Activated CD8-positive, alpha-beta memory T cell treated with anti-CD3 and anti-CD28 coated beads, Interleukin-2, amount 10 ng/mL, durations not matched to agents 7 days and 5 days (primary cell): Measurements from ENCODE around the gene FAM186B. TPM values are rescaled to one million over a fixed set of nuclear protein-coding genes. Genes with fewer than 3 reads are reported as not detected.
A peak's percentile ranks its signal among the peaks of the same experiment; 100 is the strongest.

Experiments used
- ATAC-seq: fragments of 150-1000 bp; cut with Tn5 transposase; one replicate; pipeline ENCODE4 v1.10.0; 2021; ENCODE audit warnings: moderate library complexity
- CTCF ChIA-PET: fragments of 350-600 bp; sonication (Branson Sonifier 250); formaldehyde crosslinking; loops from one replicate; lab custom pipeline; 2021; ENCODE audit warnings: antibody characterized with exemption; lab: Charles Lee
- DNase-seq: peaks from one replicate; pipeline ENCODE4 v3.0.0-alpha.2; 2020
- H3K27ac Mint-ChIP-seq: one replicate; pipeline ENCODE4 v1.8.0; 2021; ENCODE audit warnings: mild to moderate bottlenecking, mixed read lengths
- H3K27me3 Mint-ChIP-seq: one replicate; pipeline ENCODE4 v1.8.0; 2021; ENCODE audit warnings: mixed read lengths
- H3K36me3 Mint-ChIP-seq: one replicate; pipeline ENCODE4 v1.8.0; 2021; ENCODE audit warnings: mild to moderate bottlenecking, mixed read lengths
- H3K4me1 Mint-ChIP-seq: one replicate; pipeline ENCODE4 v1.8.0; 2021; ENCODE audit warnings: mixed read lengths
- H3K4me3 Mint-ChIP-seq: one replicate; pipeline ENCODE4 v1.8.0; 2021; ENCODE audit warnings: mild to moderate bottlenecking, moderate library complexity, mixed read lengths
- H3K9me3 Mint-ChIP-seq: one replicate; pipeline ENCODE4 v1.8.0; 2022; ENCODE audit warnings: low read depth, mixed read lengths
- total RNA-seq, 2 experiments: library from RNA; stranded (reverse); gene quantifications; one replicate each; pipeline ENCODE4 v1.2.3, GENCODE V29; 2021

The FAM186B gene
- total RNA-seq, 2 experiments from 2014 or later = not detected

DNA sequence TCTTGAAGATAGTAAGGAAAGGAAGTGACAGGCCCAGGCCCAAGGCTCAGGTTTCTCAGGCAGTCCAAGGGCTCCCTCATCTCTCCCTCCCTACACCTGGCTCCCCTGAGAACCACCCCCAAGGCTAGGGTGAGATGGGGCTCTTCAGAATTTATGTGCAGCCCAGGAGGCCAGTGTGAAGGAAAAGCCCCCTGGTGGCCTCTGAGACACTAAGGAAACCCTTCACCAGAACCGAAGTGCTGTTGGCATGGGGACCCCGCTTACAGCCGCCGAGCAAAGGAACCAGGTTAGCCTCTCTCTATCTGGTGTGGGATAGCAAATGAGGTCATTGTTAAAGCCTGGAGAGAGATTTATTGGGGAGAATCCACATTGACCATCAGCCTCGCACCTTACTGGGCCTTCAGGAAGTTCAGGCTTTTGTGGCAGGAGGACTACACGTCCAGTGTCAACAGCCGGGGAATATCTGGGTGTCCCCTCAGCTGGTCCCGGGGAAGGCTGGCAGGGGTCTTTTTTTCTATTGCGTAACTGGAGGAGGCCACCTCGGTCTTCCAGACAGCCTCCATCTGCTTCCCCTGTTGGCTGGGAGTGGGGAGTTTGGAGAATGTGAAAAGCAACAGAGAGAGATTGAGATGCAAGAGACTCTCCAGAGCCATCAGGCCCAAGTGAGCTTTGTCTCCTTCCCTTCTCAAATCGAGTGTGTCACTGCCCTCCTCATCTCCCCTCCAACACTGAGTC is 18.1 kb downstream of the FAM186B start:
- no peak overlapping the region for H3K27ac Mint-ChIP-seq
- peaks cover 17% of the 10 kb centered on the region for H3K36me3 Mint-ChIP-seq
- H3K27me3 Mint-ChIP-seq = no peaks in the 10 kb centered on the region
- no peak overlapping the region for H3K4me3 Mint-ChIP-seq
- peaks cover 9% of the 10 kb centered on the region for H3K9me3 Mint-ChIP-seq
- no peak for ATAC-seq
- CTCF ChIA-PET = interaction anchor here (0.9 to 2.4 kb wide), 2 partner anchors 44 to 229 kb away, joined by 7 read pairs; no protein-coding TSS in a partner anchor
- no peak for DNase-seq
- no peaks in the 10 kb centered on the region for H3K4me1 Mint-ChIP-seq

DNA sequence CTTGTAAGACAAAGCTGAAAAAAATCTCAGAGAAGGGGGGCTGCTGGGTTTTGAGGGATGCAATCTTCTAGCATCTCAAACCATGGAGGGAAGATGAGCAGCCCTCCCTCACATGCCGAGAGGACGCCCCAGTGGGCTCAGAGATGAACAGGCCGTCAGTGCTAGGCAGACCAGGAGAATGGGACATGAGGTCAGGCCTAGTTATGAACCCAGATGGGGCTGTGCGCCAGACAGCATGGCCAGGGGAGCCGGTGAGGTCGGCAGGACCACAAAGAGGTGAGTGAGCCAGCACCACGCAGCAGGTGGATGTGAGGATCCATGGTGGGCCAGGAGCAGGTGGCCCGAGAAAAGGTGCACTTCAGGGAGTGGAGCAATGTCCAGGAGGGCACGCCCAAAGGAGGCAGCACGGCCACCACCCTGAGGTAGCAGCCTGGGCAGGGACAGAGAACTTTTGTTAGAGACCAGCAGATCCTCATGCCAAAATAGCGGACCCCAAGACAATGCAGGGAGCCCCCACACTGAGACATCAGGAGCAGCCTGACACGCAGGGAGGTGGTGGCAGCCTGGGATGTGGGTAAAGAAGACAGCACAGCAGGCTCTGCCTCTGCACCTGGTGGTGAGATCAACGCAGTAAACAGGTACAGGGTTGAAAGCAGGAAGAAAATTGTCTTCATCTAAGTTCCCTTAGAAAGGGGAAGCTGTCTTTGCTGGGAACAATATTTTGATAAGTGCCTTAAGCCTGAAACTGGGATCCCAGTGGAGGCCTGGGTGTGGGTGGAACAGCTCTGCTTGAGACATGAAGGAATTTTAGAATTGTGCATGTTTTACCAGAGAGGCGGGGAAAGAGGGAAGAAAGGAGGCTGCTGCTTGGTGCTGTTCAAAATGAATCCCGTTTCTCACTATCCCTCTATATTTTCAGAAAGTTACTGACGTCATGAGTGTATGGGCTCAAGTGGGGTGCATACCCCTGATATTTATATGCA is 19.7 kb downstream of the FAM186B start:
- CTCF ChIA-PET = interaction anchor here (10.0 kb wide), 1 partner anchor 33 kb away, joined by 96 read pairs; no protein-coding TSS in a partner anchor
- H3K36me3 Mint-ChIP-seq = peaks cover 9% of the 10 kb centered on the region
- H3K27ac Mint-ChIP-seq = no peak overlapping the region
- ATAC-seq (no peak), DNase-seq (no peak)
- H3K4me1 Mint-ChIP-seq = peaks cover 11% of the 10 kb centered on the region
- H3K27me3 Mint-ChIP-seq = no peaks in the 10 kb centered on the region
- H3K9me3 Mint-ChIP-seq = peaks cover 6% of the 10 kb centered on the region
- no peak overlapping the region for H3K4me3 Mint-ChIP-seq

DNA sequence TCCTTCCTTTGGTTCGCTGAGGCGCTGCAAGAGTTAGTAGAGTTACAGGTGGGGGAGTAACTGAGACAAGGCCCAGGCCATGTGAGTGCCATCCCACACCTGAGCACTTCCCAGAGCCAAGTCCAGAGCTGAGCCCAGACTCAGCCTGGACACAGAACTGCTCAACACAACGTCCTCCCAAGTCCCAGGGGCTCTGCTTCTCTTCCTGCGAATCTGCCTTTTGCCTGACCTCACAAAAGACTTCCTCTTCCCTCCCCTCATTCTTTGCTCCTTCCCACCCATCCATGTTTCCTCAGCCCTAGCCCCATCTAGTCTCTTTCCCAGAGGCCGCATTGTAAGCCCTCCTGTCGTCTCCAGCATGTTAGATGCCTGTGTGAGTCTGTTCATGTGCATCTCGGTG is 20.8 kb downstream of the FAM186B start:
- DNase-seq = no peak
- Mint-ChIP-seq H3K36me3 (peaks cover 3% of the 10 kb centered on the region), H3K9me3 (no peaks in the 10 kb centered on the region), H3K27ac (no peak overlapping the region), H3K4me1 (peaks cover 19% of the 10 kb centered on the region), H3K27me3 (no peaks in the 10 kb centered on the region), H3K4me3 (no peak overlapping the region)
- CTCF ChIA-PET = interaction anchor here (10.0 kb wide), 1 partner anchor 32 kb away, joined by 96 read pairs; no protein-coding TSS in a partner anchor
- ATAC-seq = no peak

DNA sequence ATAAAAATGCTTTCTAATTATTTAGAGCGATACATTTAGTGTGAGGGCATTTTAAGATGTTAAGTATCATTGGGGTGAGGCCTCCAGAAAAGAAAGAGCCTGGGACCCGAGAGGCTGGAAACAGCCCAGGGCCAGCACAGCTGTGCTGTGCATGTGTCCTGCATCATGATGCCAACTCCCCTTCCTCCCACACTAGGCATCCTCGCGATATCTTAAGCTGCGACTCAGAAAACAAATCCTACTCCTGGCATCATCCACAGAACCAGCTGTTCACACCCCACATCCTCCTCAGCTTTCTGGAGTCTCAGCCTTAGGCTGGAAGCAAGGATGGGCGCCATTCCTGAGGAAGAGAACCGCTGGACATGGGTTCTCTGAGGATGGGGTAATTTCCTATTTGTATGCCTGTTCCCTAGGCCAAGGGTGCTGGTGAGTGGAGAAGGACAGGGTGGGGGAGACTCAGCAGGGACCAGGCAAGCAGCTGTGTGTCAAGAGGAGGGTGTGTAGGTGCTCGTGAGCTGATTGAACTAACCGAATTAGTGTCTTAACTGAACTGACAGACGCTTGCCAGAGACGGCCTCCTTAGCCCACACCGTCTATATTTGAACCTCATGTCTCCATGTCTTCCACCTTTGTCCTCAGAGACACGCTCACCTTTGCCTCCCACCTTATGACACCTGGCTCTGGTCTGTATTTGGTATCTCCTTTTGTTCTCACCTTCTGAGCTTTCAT is 21.9 kb downstream of the FAM186B start:
- Mint-ChIP-seq H3K36me3 (peaks cover 3% of the 10 kb centered on the region), H3K27ac (no peak overlapping the region), H3K9me3 (no peaks in the 10 kb centered on the region), H3K27me3 (no peaks in the 10 kb centered on the region), H3K4me3 (no peak overlapping the region), H3K4me1 (peaks cover 20% of the 10 kb centered on the region)
- DNase-seq (no peak), ATAC-seq (no peak)
- CTCF ChIA-PET = interaction anchor here (0.6 to 10.0 kb wide), 7 partner anchors 27 to 344 kb away, joined by 3 to 96 read pairs (median 3); partner anchors contain the start of gene PRPF40B

DNA sequence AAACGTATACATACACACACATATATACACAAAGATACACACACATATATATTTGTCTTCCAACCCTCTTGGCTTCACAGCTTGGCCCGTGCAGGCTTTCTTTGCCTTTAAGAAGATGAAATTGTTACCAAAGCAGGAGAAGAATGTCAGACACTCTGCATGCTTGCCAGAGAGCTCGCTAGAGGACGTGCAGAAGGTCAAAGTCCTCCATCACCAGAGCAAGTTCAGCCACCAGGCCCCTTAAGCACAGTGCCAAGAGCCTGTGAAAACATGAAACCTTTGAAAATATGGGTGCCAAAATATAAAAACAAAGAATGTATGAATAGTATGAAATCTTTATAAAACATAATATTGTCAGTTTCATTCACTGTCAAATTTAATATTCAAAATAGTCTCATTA is 22.6 kb downstream of the FAM186B start:
- no peaks in the 10 kb centered on the region for H3K27me3 Mint-ChIP-seq
- CTCF ChIA-PET = interaction anchor here (0.6 to 10.0 kb wide), 8 partner anchors 12 to 344 kb away, joined by 3 to 96 read pairs (median 4); partner anchors contain the start of gene PRPF40B
- peaks cover 3% of the 10 kb centered on the region for H3K36me3 Mint-ChIP-seq
- H3K9me3 Mint-ChIP-seq = no peaks in the 10 kb centered on the region
- no peak overlapping the region for H3K27ac Mint-ChIP-seq
- peaks cover 20% of the 10 kb centered on the region for H3K4me1 Mint-ChIP-seq
- no peak for DNase-seq
- ATAC-seq = no peak
- no peak overlapping the region for H3K4me3 Mint-ChIP-seq

DNA sequence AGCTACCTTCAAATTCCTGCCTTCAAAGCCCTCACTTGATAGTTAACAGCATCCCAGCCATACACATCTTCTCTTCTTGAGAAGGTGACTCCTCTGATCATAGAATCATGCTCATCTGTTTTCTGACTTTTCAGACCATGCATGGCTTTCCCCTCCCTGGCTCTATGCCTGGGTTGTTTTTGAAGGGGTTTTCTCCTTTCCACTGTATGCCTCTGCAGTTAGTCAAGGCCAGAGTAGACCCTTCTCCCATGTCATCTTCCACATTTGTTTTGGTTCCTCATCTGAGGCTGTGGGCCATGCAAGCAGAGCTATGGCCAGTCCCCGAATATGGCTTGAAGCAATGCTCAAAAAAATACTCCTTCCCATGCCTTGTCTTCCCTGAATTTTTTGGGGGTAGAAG is 23.2 kb downstream of the FAM186B start:
- Mint-ChIP-seq H3K4me3 (no peak overlapping the region), H3K9me3 (no peaks in the 10 kb centered on the region), H3K36me3 (peaks cover 3% of the 10 kb centered on the region), H3K27me3 (no peaks in the 10 kb centered on the region), H3K4me1 (peaks cover 20% of the 10 kb centered on the region), H3K27ac (no peak overlapping the region)
- no peak for DNase-seq
- no peak for ATAC-seq
- CTCF ChIA-PET = interaction anchor here (1.4 to 10.0 kb wide), 6 partner anchors 11 to 224 kb away, joined by 4 to 96 read pairs (median 16); partner anchors contain the start of gene PRPF40B

DNA sequence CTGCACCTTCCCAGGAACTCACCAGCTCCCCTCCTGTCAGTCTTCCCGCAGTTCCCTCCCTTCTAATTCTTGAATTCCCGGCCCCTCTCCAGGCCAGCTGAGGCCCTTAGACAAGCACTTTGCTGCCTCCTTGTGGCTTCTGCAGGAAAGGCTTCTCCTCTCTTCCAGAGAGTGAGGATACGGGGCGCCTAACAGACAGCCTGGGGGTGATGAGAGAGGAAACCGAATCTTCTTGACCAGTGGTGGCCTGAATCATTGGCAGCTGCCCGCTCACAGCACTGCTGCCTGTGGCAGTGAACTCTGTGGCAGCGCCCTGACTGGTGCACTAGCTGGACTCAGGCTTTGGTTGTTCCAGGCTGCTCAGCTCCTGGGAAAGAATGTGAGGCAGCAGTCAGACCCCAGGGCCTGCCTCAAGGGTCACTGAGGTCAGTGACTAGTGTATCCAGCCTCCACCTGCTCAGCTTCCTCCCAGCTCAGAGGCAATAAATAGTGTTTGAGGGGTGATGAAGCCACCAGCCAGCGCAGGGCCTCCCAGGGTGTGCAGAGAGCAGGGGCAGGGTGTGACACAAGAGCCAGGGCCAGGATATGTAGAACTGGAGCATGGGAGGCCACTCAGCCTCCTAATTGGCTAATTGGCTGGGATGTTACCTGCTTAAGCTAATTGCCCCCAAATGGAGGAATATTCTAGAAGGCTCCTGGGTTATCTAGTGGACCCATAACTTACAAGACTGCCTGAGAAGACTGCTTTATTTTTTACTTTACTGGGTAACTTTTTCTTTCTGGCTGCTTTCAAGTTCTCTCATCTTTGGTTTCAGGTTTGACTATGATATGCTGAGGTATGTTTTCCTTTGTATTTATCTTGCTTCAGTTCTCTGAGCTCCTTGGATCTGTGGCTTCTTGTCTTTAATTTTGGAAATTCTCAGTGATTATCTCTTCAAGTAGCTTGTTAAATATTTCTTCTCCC is 24.6 kb downstream of the FAM186B start:
- no peaks in the 10 kb centered on the region for H3K27me3 Mint-ChIP-seq
- no peak overlapping the region for H3K4me3 Mint-ChIP-seq
- H3K4me1 Mint-ChIP-seq = peaks cover 20% of the 10 kb centered on the region
- H3K27ac Mint-ChIP-seq = no peak overlapping the region
- CTCF ChIA-PET = interaction anchor here (0.6 to 10.0 kb wide), 33 partner anchors 10 to 669 kb away, joined by 3 to 96 read pairs (median 5); partner anchors contain the start of genes DNAJC22, KCNH3, MCRS1 and PRPF40B
- no peaks in the 10 kb centered on the region for H3K9me3 Mint-ChIP-seq
- H3K36me3 Mint-ChIP-seq = peaks cover 3% of the 10 kb centered on the region
- ATAC-seq (peak; percentile 87), DNase-seq (peak; percentile 79)

DNA sequence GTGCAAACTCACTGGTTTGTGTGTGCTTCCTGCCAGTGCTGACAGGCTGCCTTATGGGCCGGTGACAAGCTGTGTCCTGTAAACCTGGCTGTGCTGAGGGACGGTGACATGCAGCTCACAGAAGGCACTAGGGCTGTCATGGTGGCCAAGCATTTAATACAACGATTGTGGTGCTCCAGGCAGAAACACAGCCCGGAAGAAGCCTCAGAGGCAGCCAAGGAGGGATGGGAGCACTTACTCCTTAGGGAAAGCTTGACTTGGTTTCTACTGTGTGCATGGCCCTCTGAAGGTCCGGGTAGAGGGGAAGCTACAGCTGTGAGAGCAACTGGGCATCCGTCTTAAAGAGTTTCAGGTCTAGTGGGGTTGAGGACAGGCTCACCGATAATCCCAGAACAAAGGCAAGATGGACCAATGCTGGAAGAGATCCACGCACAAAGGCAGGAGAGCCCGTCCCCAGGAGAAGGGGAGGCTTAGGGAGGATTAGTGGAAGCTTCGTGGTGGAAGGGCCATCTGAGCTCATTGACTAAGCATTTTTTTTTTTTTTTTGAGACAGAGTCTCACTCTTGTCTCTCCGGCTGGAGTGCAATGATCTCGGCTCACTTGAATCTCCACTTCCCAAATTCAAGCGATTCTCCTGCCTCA is 26.8 kb downstream of the FAM186B start:
- no peak overlapping the region for H3K4me3 Mint-ChIP-seq
- ATAC-seq (no peak), DNase-seq (no peak)
- no peaks in the 10 kb centered on the region for H3K27me3 Mint-ChIP-seq
- H3K4me1 Mint-ChIP-seq = peaks cover 20% of the 10 kb centered on the region
- H3K27ac Mint-ChIP-seq = no peak overlapping the region
- CTCF ChIA-PET = interaction anchor here (0.6 to 10.0 kb wide), 10 partner anchors 13 to 232 kb away, joined by 3 to 96 read pairs (median 4); partner anchors contain the start of genes DNAJC22, MCRS1, PRPF40B and TMBIM6
- H3K36me3 Mint-ChIP-seq = peaks cover 4% of the 10 kb centered on the region
- H3K9me3 Mint-ChIP-seq = no peaks in the 10 kb centered on the region

DNA sequence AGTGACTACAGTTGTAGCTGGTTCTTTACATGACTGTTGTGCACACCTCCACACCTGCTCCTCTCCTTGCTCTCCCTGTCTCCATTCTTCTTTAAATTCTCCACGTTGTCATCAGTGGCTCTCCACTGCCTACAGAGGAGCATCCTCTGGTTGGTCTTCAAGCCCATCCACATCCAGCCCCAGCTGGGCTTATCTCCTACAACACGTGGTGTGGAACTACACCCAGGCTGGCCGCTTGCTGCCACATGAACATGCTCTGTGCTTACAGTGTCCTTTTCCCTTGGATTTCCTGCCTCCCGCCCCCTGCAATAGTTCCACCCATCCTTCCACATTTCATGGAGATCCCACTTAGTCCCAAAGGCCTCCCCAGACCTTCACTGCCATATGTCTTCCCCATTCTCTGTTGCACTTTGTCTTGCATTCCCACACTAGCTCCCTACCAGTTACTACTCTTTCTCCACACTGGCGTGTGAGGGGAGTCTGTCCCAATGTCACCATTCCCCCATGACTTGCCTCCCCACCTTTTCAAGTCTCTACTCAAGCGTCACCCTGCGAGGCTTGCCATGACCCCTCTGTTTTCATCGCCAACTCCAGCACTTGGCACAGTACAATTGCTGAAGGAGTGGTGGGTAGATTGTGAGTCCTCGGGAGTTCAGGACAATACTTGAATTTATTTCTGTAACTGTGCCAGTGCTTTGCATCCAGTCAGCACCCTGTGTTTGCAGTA is 27.7 kb downstream of the FAM186B start:
- DNase-seq (no peak), ATAC-seq (no peak)
- no peak overlapping the region for H3K27ac Mint-ChIP-seq
- H3K27me3 Mint-ChIP-seq = no peaks in the 10 kb centered on the region
- CTCF ChIA-PET = interaction anchor here (1.4 to 10.0 kb wide), 5 partner anchors 21 to 220 kb away, joined by 4 to 96 read pairs (median 4); partner anchors contain the start of gene PRPF40B
- peaks cover 4% of the 10 kb centered on the region for H3K36me3 Mint-ChIP-seq
- no peaks in the 10 kb centered on the region for H3K9me3 Mint-ChIP-seq
- peaks cover 20% of the 10 kb centered on the region for H3K4me1 Mint-ChIP-seq
- no peak overlapping the region for H3K4me3 Mint-ChIP-seq

DNA sequence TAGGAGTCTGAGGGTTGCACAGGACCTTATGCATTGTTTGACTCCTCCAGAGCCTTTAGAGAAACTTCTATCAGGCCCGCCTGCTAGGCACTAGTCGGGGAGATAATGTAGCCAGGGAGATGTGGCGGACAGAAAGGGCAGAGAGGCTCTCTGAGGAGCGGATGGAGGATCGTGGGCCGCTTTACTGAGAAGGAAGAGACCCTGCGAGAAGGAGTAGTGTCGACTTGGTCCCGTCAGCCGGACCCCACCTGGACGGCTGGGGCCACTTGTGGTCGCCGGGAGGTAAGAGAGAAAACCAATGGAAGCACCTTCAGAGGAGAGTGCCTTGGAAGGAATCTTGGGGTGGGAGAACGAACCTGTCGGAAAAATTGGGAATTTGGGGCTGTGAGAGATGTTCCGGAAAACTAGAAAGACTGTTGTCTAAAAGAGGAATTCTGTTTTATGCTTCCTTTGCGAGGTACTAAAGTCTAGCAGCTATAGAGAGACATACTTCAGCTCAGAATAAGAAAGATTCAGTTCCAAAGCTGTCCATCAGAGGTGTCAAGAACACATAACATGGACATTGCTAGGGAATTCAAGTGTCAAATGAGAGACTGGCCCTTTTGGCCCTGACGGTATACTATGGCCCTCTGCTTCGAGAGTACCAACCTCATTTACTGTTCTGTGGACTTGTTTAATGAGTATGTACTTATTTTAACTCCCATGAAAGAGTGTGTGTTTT is 36.8 kb downstream of the FAM186B start:
- no peak for DNase-seq
- peaks cover 50% of the 10 kb centered on the region for H3K4me1 Mint-ChIP-seq
- CTCF ChIA-PET = interaction anchor here (0.7 to 1.0 kb wide), 2 partner anchors 13 to 76 kb away, joined by 3 read pairs; no protein-coding TSS in a partner anchor
- H3K27me3 Mint-ChIP-seq = no peaks in the 10 kb centered on the region
- H3K4me3 Mint-ChIP-seq = peak overlapping the region; percentile 88
- no peaks in the 10 kb centered on the region for H3K9me3 Mint-ChIP-seq
- peak overlapping the region; percentile 96 for H3K27ac Mint-ChIP-seq
- peaks cover 7% of the 10 kb centered on the region for H3K36me3 Mint-ChIP-seq
- ATAC-seq = peak; percentile 16
